Activated CD8-positive, alpha-beta memory T cell treated with anti-CD3 and anti-CD28 coated beads for 48 hours (primary cell): ENCODE measurements around the gene DCLK1.

Experiments
- DNase-seq, 3 experiments: peaks; one replicate each; pipeline ENCODE4 v3.0.0-alpha.2; 2020; ENCODE audit warnings: low read depth in 2 of 3, low spot score in 2 of 3

The DCLK1 gene

DNA sequence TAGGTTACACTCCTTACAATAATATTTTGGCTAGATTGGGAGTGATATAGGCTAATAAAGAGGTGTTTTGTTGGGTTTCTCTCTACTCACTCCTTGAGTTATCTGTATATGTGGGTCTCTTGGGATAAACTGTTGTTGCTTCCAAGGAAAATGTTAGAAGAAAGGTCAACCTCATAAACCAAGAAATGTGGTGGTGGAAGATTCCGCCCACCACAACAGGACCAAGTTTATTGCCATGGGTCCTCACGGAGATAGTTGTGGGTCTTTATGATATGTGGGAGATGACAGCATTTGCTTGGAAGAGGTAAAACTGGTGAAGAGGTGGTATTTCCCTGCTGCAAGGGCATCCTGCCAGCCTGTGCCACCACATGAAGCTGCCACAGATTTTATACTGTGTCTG, 259.6 kb downstream of the DCLK1 start:
- DNase-seq, result no peak

DNA sequence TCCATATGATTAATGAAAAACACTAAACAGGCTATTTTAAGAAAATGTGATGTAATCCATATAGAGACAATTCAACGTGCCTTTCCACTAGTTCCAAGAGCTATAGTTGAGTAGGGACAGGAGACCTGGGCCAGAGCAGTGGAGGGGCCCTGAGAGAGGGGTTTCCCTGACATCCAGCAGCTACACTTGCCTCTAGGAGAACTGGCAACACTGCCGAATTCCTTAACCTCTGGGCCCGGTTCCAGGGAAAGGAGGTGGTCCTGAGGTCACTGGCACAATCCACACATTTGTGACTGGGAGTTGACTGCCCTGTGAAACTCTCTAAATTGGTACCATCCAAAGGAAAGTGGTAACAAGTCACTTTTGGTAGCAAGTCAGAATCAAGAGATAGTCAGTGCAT, 264.4 kb downstream of the DCLK1 start:
- DNase-seq, result no peak

DNA sequence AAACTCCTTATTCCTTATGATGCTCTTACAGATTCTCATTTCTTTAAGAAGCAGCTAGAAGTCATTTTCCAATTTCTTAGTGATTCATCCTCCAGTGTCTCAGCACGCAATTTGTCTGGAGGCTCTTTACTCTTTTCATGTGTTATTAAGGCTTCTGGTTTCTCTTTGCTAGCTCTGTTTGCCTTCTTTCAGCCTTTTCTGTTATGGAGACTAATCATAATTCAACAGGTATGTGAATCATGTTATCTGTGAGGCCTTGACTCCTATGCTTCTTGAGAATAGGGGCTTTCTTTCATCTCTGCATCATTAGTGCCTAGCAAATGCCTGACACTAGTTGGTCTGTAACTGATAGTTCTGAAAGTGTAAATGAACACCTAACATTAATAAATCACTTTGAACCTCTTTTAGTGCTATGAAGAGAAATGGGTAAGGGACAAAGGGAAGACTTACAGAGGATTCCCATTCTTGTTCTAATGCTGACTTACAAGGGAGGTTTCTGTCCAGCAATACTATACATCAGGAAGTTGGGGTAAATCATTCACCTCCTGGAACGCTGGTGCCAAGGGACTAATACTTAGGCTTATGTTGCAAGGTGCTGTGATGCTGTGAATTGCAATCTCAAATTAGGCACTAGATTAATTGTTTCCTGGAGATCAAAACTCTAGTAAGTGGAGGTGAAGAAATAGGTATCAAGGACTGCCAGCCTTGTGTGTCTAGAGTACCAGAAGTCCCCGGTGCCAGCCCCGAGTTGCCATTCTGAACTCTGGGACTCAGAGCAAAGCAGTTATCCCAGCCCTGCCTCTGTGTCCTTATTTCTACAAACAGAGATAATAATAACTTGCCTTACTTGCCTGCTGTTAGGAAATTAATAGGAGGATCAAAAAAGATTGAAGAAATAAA, 265.6 kb downstream of the DCLK1 start:
- DNase-seq, result no peak

DNA sequence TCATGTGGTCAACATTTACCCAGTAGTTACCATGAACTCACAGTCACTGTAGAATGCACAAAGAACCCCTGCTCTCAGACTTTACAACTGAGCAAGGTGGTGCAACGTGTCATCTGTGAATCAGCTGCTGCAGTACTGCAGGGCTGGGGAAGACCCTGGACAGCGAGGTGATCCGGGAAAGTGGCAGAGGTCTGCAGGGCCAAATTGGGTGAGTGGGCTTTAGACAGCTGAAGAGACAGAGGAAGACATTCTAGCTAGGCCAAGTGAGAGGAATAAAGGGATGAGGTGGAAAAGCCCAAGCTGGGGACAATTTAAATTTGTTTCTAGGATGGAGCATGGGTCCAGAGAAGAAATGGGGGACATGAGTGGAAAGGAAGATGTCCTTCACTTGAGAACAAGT, 270.5 kb downstream of the DCLK1 start:
- no peak for DNase-seq

DNA sequence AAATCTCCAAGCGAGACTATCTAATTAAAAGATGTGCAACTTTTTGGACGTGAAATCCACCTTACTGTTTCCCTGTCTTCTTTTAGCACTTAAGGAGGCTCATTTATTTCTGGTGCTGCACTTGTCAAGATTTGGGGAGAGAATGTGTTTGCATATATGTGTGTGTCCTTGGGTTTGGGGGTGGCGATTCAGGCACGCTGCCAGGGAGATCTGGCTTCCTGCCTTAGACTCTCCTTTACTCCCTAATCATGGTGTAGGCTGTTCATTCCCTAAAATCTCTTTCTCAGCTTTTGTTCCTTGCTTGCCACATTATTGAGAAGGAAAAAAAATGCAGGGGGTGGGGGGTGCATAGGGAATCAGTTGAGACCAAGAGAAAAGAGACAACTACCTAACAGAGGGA, 271.2 kb downstream of the DCLK1 start:
- DNase-seq, result no peak

DNA sequence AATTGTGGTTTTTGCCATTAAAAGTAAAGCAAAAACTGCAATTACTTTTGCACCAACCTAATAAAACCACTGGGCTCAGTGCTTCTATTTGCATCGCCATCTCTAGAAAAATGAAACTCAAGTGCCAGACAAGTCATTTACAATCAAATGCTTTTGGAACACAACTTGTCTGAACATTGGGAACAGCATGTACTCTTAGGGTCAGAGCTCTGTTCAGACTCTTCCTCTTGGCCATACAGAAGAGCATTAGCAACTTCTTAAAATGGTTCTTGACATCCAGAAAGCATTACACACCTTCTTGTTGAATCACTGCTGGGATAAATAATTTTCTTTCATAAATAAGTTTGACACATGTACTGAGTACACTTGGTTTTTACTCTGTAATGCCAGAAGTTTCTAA, 272.5 kb downstream of the DCLK1 start:
- DNase-seq, result no peak

DNA sequence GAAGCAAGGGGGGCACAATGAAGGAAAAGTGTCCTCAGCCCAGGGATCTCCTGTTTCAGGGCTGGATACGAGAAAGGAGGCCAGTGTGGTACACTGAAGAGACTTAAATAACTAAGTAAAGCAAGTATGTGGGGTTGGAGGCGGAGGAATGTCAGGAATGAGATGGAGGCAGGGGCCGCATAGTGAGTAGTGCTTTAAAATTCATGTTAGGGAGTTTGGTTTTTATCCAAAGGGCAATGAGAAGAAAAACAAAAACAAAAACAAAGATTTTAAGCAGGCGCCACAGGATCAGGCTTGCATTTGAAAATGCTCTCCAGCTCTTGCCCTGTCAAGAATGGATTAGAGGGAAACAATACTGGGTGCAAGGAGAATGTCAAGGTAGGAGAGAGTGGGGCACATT, 273.4 kb downstream of the DCLK1 start:
- no peak for DNase-seq

DNA sequence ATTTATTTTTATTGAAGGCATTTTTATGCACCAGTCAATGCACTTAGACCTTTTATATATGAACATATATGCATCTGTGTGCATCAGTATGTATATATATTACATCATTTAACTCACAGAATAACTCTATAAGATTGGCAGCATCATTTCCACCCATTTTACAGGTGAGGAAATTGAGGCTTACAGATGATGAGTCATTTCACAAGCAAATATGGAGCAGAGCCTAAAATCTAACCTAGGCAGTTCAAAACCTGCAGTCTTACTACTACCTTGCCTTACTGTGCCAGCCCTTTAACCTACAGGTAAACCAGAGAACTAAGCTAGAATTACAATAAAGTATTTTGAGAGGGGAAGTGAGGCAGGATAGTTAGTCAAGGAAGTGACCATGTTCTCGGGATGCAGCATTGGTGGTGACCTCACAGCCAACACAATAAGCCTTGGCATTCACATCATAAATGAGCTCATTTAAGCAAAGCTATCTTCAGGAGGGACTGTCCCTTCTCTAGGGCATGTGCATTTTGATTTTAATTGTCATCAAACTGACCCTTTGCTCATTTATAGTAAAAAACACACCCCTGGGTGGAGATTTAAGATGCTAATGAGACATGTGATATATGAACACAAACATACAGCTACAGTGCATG, 274.3 kb downstream of the DCLK1 start:
- no peak for DNase-seq

DNA sequence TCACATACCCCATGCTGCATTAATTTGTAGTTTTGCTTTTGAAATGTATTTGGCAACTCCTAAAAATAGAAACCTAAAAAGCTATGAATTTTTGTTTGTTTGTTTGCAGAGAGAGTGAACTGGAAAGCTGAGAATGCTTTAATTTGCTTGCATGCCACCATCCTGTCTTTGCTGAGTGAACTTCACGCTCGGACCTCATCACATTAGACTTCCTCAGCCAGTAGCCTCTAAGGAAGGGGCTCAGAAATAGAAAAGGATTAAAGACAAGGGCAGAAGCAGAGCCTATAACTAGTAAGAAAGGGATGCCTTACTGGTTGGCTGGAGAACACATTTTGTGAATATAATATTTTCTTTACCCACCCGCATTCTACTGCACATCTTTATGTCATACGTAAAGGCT, 275.1 kb downstream of the DCLK1 start:
- DNase-seq, result no peak

DNA sequence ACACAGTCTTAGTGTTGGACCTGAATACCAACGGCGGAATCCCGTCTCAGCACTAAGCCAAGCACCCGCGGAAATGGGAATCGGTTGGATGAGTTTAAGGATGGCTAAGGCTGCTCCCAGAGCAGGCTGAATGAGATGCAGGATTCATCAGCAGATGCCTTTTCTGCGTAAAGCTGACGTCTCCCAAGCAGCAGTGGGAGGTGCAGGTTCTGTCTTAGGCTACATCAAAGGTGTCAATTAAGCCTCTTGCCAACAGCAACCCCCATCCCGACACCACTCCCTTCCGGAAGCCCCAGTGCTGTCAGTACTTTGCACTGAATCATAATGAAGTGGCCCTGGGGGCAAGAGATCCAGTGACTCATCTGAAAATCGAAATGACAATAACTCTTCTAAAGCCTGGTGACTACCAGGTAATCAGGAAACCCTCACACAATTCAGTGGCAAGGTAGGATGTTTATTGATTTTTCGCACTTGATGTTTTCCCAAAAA, 275.6 kb downstream of the DCLK1 start:
- DNase-seq, result no peak

DNA sequence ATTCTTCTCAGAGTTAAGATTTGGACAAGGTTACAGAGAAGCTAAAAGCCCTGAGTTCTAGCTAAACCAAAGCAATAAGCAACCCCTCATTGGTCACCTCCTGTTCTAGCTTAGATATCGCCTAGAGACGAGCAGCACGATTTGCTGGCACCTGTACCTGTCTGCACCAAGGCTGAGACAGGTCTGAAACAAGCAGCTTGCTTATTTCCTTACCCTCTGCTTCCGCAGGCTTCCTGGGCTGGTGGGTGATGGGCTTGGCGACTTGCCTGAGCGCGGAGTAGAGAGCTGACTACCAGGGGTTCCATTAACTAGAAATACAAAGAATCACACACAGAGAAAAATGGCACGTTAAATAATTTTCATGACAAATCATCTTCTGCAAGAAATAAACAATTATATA, 276.9 kb downstream of the DCLK1 start:
- DNase-seq, result no peak

DNA sequence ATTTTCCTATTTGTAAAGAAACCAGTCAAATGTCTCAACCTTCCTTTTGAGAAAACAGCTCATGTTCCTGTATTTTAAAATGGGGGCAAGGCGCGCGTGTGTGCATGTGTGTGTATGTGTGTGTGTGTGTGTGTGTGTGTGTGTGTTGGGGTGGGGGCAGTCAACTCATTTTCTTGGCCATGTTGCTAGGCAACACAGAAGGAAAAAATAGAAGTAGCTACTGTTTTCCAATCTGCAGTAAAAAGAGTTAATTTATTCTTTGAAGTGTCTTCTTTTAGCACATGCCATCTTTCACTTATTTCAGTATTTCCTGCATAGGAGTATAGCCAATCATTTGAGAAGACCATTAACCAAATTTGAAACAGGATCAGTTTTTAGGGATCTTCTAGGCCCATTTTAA, 279.3 kb downstream of the DCLK1 start:
- no peak for DNase-seq

DNA sequence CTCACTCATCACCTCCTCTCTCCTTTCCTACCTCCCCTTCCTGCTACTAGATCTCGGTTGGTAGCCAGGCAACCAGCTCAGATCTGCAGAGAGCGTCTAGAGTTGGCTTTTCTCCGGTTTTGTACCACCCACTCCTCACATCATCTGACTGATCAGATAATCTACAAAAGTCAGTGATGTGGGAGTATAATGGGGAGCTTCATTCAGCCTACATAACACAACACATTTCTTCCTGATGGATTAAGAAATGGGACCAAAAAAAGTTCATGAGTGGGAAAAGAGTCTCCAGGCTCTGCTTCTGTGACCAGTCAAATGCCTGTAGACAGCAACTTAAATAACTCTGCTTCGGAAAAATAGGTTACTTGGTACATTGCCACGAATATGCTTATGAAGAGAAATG, 279.8 kb downstream of the DCLK1 start:
- DNase-seq, result no peak

DNA sequence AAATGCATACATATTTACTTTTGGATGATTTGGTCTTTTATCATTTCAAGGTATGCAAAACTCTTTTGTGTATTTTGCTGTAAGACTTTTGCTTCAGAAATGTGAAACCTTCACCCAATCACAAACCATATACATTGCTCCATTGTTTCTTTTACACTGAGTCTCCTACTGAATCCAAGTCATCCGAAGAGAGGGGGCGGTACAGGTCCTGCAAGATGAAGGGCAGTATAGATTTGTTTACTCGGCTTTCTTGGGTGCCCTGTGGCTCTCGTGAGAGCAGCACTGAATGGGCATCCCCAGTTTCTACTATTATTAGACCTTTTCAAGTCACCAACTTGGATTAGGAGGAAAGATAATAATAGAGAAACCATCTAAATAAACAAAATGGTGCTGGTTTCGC, 280.6 kb downstream of the DCLK1 start:
- DNase-seq, result no peak

DNA sequence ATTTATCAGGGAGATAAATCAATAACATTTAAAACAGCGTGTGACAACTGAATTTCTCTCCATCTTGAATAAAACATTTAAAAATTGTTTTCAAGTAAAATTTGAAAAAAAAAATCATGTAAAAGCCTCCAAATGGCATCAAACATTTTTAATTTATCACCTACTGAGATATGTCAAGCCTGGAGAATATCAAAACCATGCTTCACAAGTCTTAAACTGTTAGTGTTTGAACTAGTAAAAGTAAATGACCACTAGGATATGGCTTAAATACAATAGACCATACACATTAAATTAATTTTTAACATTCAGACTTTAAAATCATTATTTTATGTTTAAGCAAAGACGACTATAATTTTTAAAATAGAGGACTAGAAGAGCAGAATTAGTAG, 281.9 kb downstream of the DCLK1 start:
- DNase-seq, result no peak

DNA sequence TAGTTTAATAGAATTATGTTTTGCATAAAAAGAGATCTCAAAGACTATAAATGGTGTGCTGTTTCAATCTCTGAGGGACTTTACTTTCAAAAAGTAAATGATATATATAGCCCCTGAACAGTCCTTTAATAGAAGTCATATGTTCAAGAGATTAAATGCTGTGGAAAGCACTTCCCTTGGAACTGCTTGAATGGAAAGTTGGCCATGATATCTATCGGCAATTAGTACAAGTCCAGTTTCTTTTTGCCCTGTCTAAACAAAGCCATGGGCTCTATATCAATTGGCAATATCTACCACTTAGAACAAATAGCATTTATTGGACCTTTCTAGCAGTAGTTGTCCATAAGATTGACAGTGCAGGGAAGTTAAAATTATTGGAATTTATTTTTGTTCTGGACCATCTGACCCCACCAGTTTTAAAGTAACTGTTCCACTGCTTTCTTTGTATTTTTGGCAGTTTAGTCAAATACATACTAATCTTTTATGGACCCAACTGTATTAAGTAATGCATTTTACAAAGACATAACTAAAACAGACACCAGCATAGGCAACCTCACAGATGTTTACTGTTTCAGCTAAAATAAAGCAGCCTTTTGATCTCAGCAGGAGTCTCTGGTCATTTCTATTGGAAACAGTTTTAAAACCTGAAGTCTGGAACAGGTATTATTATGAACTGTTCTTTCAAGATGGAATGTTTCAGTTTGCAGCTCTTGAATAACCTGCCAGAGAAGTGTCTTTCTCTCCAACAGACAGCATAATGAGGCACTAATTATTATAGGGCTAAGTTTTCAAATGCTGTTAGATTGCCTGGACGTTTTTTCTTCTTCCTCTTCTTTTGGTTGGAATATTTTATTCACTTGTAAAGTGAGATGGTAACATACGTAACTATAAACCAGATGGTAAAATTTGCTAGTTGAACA, 282.6 kb downstream of the DCLK1 start:
- no peak for DNase-seq

DNA sequence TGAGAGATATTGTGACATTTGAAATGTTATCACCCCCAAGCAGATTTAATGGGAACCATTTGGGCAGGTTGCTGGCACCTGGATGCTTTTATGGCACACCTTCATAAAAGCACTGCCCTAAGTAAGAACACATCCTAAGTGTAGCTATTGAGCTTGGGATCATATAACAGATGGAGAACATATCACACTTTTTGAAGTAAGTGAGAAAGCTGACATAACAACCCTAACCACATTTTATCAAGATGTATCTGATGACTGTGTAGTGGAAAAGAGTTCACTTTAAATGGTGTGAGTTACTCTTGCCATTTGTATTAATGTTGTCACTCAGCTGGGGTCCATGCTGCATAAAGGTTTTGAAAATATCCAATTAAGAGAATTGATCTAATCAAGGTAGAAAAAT, 287.9 kb downstream of the DCLK1 start:
- no peak for DNase-seq

DNA sequence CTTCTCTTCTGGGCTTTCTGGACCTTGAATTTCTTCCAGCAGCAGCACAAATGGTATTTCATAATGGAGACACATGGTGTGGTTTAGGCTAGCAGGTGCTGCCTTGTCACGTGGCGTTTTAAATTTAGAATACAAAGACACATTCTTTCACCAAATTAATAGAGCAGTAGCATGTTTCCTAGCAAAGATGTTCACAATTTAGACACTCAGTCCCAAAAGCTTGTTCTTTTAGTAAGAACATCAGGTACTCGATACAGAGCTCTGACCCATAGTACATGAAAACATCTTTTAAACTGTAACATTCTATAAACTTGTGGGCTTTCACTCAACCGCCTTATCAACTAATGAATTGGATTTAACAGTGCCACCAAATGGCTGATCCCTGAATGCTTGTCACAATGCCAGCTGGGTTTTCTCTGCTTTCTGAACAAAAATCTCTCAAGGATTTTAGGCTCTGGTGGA, 290.1 kb downstream of the DCLK1 start:
- DNase-seq, result no peak

DNA sequence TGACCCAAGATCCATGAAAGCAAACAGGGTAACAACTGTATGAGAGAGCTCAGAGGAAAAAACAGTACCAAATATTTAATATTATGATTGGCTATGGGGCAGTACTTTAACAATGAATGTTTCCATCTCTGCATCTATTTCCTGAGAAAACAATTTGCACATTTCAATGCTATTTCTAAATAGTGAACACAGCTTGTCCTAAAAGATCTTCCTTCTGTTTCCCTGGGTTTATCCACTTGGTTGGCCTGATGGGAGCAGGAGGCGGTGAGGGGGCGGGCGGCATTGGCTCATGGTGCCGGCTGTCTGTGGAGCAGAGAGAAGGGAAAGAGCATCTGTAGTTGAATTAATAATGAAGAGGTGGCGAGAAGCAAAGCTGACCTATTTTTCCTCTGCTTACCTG, 291.4 kb downstream of the DCLK1 start:
- no peak for DNase-seq

DNA sequence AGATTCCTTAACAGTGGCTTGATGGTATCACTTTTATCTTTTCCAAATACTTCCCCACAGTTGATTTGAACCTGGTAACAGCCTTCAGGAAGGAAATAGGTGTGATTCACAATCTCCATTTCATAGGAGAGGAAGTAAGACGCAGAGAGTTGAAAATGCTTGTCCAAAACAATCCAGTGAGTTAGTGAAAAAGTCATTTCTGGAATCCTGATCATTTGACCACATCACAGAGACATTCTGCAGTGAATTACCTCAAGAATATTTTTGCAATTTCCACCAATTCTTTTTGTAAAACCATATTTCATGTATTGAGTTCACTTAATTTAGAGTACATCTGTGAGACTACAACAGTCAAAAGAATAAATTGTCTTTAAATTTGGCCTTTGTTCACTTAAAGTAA, 292.8 kb downstream of the DCLK1 start:
- DNase-seq, result no peak

DNA sequence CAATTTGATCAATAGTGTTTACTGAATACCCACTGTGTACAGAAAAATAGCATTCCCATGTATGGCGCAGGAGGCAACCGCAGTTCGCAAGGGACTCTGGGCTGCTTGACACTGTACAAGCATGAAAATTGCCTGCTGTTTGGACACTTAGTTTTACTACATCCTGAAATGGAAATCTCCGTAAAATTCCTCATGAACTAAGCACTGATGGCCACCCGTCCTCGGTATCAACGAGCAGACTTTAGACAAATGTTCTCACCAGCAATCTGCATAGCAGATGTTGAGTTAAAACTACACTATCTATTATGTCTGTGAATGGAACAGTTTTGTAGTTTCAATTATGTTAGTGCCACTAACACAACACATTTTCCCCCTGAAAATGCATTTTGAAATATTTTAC, 294.7 kb downstream of the DCLK1 start:
- DNase-seq, result no peak

DNA sequence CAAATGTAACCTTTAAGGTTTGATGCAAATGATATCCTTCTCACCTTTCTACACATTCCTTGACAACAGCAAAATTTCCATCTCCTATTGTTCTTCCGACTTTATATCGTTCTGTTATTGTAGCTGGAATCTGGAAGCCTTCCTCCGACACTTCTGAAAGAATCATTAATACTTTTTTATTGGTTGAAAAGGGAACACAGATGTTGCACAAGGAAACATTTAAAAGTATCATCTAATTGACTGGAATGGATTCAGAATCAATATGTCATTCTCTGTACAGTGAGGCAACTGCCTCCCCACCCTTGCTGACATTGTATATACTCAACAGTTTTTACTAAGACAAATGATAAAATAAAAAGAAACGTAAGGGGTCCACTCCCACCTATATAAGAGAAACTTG, 295.2 kb downstream of the DCLK1 start:
- DNase-seq, result no peak
